H1 (cell line): ENCODE measurements around the gene TTC22. TPM values are rescaled to one million over a fixed set of nuclear protein-coding genes. Genes with fewer than 3 reads are reported as not detected.

Experiments
- CTCF ChIA-PET: fragments of 300-600 bp; sonication (Branson Sonifier 250); formaldehyde crosslinking; loops from one replicate; lab custom pipeline; 2021; ENCODE audit not compliant: partially characterized antibody; lab: Charles Lee
- POLR2A ChIA-PET: fragments of 300-600 bp; sonication (Branson Sonifier 250); formaldehyde crosslinking; loops from one replicate; lab custom pipeline; 2021; ENCODE audit warnings: inconsistent platforms; ENCODE audit not compliant: partially characterized antibody; lab: Charles Lee
- DNase-seq, 2 experiments: peaks; one replicate each; pipeline versions ENCODE4 v3.0.0 to v3.0.0-alpha.2; 2010 to 2022; ENCODE audit warnings: low spot score in 2 of 2, low read depth in 1 of 2, mixed read lengths in 1 of 2
- FAIRE-seq: peaks from 2 replicates; lab custom pipeline; 2011; peaks lifted over from hg19 to GRCh38; lab: Jason Lieb, UNC
- H2AFZ ChIP-seq: 2 replicates; pipeline ENCODE4 v1.8.1; 2012; ENCODE audit warnings: low read length, inconsistent platforms
- H2AK5ac ChIP-seq: 2 replicates; pipeline ENCODE4 v1.6.1; 2013; ENCODE audit warnings: low read depth, low read length
- H2BK120ac ChIP-seq: replicated peaks from 2 replicates; pipeline ENCODE3; 2013; ENCODE audit warnings: low read depth, low read length, inconsistent platforms
- H2BK12ac ChIP-seq: 2 replicates; pipeline ENCODE4 v1.6.1; 2013; ENCODE audit warnings: low read depth, low read length
- H2BK15ac ChIP-seq: 2 replicates; pipeline ENCODE4 v1.6.1; 2013; ENCODE audit warnings: low read length
- H2BK20ac ChIP-seq: 2 replicates; pipeline ENCODE4 v1.6.1; 2013; ENCODE audit warnings: low read length
- H2BK5ac ChIP-seq: 2 replicates; pipeline ENCODE4 v1.6.1; 2013; ENCODE audit warnings: low read depth, low read length
- H3K14ac ChIP-seq: 2 replicates; pipeline ENCODE4 v1.6.1; 2013; ENCODE audit warnings: inconsistent platforms; ENCODE audit not compliant: insufficient read length
- H3K18ac ChIP-seq: 2 replicates; pipeline ENCODE4 v1.6.1; 2013; ENCODE audit warnings: low read length; ENCODE audit errors: extremely low read depth
- H3K23ac ChIP-seq: 2 replicates; pipeline ENCODE4 v1.6.1; 2013; ENCODE audit warnings: inconsistent platforms; ENCODE audit not compliant: insufficient read length
- H3K23me2 ChIP-seq: 2 replicates; pipeline ENCODE4 v1.6.1; 2013; ENCODE audit warnings: low read depth, low read length
- H3K27ac ChIP-seq: 2 replicates; pipeline ENCODE4 v1.6.1; 2011; ENCODE audit warnings: low read depth, low read length, inconsistent platforms
- H3K27me3 ChIP-seq, 4 experiments: replicated peaks in 1 of 4; 1 replicate in 1 of 4; 2 replicates in 3 of 4; pipeline versions ENCODE4 v1.6.1 to v1.8.1; 2011 to 2013; ENCODE audit warnings: low read length in 3 of 4, mild to moderate bottlenecking in 3 of 4, inconsistent platforms in 2 of 4, mixed read lengths in 2 of 4, moderate library complexity in 1 of 4; ENCODE audit not compliant: control insufficient read depth in 3 of 4, insufficient read depth in 3 of 4; ENCODE audit errors: extremely low read depth in 1 of 4
- H3K36me3 ChIP-seq, 4 experiments: 2 replicates each; pipeline versions ENCODE4 v1.6.1 to v1.8.1; 2011 to 2013; ENCODE audit warnings: mild to moderate bottlenecking in 4 of 4, low read length in 3 of 4, moderate library complexity in 2 of 4, control low read depth in 1 of 4, inconsistent platforms in 1 of 4; ENCODE audit not compliant: insufficient read depth in 4 of 4, control insufficient read depth in 2 of 4
- H3K4ac ChIP-seq: replicated peaks from 2 replicates; pipeline ENCODE3; 2013; ENCODE audit warnings: low read length, low read depth, mixed read lengths, inconsistent platforms; ENCODE audit not compliant: insufficient read length
- H3K4me1 ChIP-seq, 4 experiments: replicated peaks in 1 of 4; 1 replicate in 1 of 4; 2 replicates in 3 of 4; pipeline versions ENCODE4 v1.6.1 to v1.8.1; 2011 to 2013; ENCODE audit warnings: low read length in 3 of 4, inconsistent platforms in 2 of 4, mixed read lengths in 1 of 4; ENCODE audit not compliant: insufficient read depth in 4 of 4, control insufficient read depth in 3 of 4
- H3K4me2 ChIP-seq, 2 experiments: 2 replicates each; pipeline versions ENCODE4 v1.6.1 to v1.8.1; 2011 to 2013; ENCODE audit warnings: low read depth in 2 of 2, low read length in 2 of 2, control low read depth in 1 of 2, inconsistent platforms in 1 of 2, mild to moderate bottlenecking in 1 of 2; ENCODE audit not compliant: insufficient read depth in 1 of 2
- H3K4me3 ChIP-seq, 4 experiments: fragments of 200-600, 300-600 bp in 1 of 4; sonication (generic), shearing (Covaris generic), sonication (Bioruptor Twin) in 1 of 4; 2 replicates each; pipeline versions ENCODE4 v1.5.1 to v1.8.1; 2011 to 2016; ENCODE audit warnings: low read length in 4 of 4, low read depth in 3 of 4, control low read depth in 2 of 4, inconsistent platforms in 2 of 4, mild to moderate bottlenecking in 2 of 4, mixed read lengths in 1 of 4, moderate library complexity in 1 of 4; ENCODE audit not compliant: insufficient read depth in 2 of 4; ENCODE audit errors: extremely low read depth in 1 of 4
- H3K56ac ChIP-seq: replicated peaks from 2 replicates; pipeline ENCODE3; 2013; ENCODE audit warnings: low read depth, mild to moderate bottlenecking, mixed read lengths, low read length, inconsistent platforms; ENCODE audit not compliant: insufficient read length
- H3K79me1 ChIP-seq: 2 replicates; pipeline ENCODE4 v1.6.1; 2013; ENCODE audit warnings: low read depth, low read length, control low read depth
- H3K79me2 ChIP-seq, 2 experiments: 2 replicates each; pipeline versions ENCODE4 v1.6.1 to v1.8.1; 2012 to 2013; ENCODE audit warnings: low read length in 2 of 2, mild to moderate bottlenecking in 2 of 2, inconsistent platforms in 1 of 2; ENCODE audit not compliant: insufficient read depth in 2 of 2, control insufficient read depth in 1 of 2
- H3K9ac ChIP-seq, 4 experiments: replicated peaks in 1 of 4; 1 replicate in 1 of 4; 2 replicates in 3 of 4; pipeline versions ENCODE4 v1.6.1 to v1.8.1; 2011 to 2013; ENCODE audit warnings: low read depth in 3 of 4, low read length in 3 of 4, control low read depth in 2 of 4, mild to moderate bottlenecking in 2 of 4, moderate library complexity in 2 of 4, inconsistent platforms in 1 of 4; ENCODE audit errors: extremely low read depth in 1 of 4
- H3K9me3 ChIP-seq, 2 experiments: 2 replicates each; pipeline versions ENCODE4 v1.6.1 to v1.8.1; 2012 to 2013; ENCODE audit warnings: mild to moderate bottlenecking in 2 of 2, moderate library complexity in 2 of 2, control low read depth in 1 of 2, inconsistent platforms in 1 of 2, low read depth in 1 of 2, low read length in 1 of 2, mixed read lengths in 1 of 2; ENCODE audit not compliant: insufficient read depth in 2 of 2
- H4K20me1 ChIP-seq, 2 experiments: replicated peaks in 1 of 2; 2 replicates each; pipeline versions ENCODE3 to v1.8.1; 2011 to 2013; ENCODE audit warnings: inconsistent platforms in 2 of 2, low read length in 2 of 2, mild to moderate bottlenecking in 1 of 2; ENCODE audit not compliant: insufficient read depth in 2 of 2, control insufficient read depth in 1 of 2
- H4K5ac ChIP-seq: 2 replicates; pipeline ENCODE4 v1.6.1; 2013; ENCODE audit warnings: low read length, low read depth, mixed read lengths, inconsistent platforms; ENCODE audit not compliant: insufficient read length
- H4K8ac ChIP-seq: 2 replicates; pipeline ENCODE4 v1.8.0; 2013; ENCODE audit warnings: mild to moderate bottlenecking, moderate library complexity, low read length, inconsistent platforms; ENCODE audit not compliant: insufficient read depth; ENCODE audit errors: extremely low read depth
- H4K91ac ChIP-seq: replicated peaks from 2 replicates; pipeline ENCODE3; 2013; ENCODE audit warnings: low read length, mixed read lengths, inconsistent platforms; ENCODE audit not compliant: insufficient read length
- ATF2 ChIP-seq: IDR thresholded peaks from 2 replicates; pipeline ENCODE4 v1.6.1; 2012; ENCODE audit warnings: low read length, inconsistent platforms
- CBX8 ChIP-seq: fragments of 300-800, 300-1000 bp; sonication (generic); IDR thresholded peaks from 2 replicates; pipeline ENCODE4 v1.7.1; 2016; ENCODE audit warnings: low read depth, low read length, borderline replicate concordance
- CTBP2 ChIP-seq: IDR thresholded peaks from 2 replicates; pipeline ENCODE4 v1.7.0; 2011; ENCODE audit warnings: borderline replicate concordance, mild to moderate bottlenecking, moderate library complexity, mixed read lengths, low read length; ENCODE audit not compliant: insufficient read depth, insufficient read length
- KDM4A ChIP-seq: IDR thresholded peaks from one replicate; pipeline ENCODE4 v1.7.1; 2012; ENCODE audit warnings: low read depth, mild to moderate bottlenecking, moderate library complexity, low read length, inconsistent platforms; ENCODE audit not compliant: severe bottlenecking
- YY1 ChIP-seq: IDR thresholded peaks from 2 replicates; pipeline ENCODE4 v1.6.1; 2011; ENCODE audit warnings: low read depth, mild to moderate bottlenecking, low read length
- WGBS, 2 experiments: shearing (Covaris generic) in 1 of 2; methylation state at CpG; one replicate each; pipeline versions ENCODE4 v1.1.6 to v1.1.7; 2013 to 2015; ENCODE audit warnings: low lambda C conversion rate in 2 of 2, mixed read lengths in 2 of 2, inconsistent platforms in 1 of 2, low coverage in 1 of 2, missing lambda C conversion rate in 1 of 2; ENCODE audit not compliant: insufficient replicate concordance in 2 of 2, insufficient coverage in 1 of 2, insufficient read length in 1 of 2; ENCODE audit errors: extremely low coverage in 1 of 2, missing lambda C conversion rate in 1 of 2; 5-methylcytosine and 5-hydroxymethylcytosine counted together
- polyA plus RNA-seq, 7 experiments: library from polyadenylated mRNA; depleted of rRNA in 3 of 7; stranded (reverse) in 5 of 7; unstranded in 2 of 7; fragments of >200 nt in 5 of 7; fragments of 200-250 nt in 2 of 7; gene quantifications; 1 replicate in 5 of 7; 2 replicates in 1 of 7; 4 replicates in 1 of 7; pipeline versions ENCODE4 v1.2.1 to v1.2.3, GENCODE V29; 2011 to 2013; ENCODE audit warnings: missing spikeins in 2 of 7, mixed read lengths in 2 of 7
- total RNA-seq: library from RNA; stranded (reverse); fragmentation: NEBNext Ultra II Directional; extraction: Animal tissue kit (Norgen Biotek cat#: 25700); gene quantifications from 2 replicates; pipeline ENCODE4 v1.2.1, GENCODE V29; 2021

Gene TTC22
- total and polyA plus RNA-seq, 2 of the 8 experiments (the other 6 are each of a cell fraction or from before 2014, with no cell fraction given): 1.00 to 1.6 TPM

GRCh38 chr1:54741531-54741930 is 59.6 kb downstream of the TTC22 start:
- Histone ChIP-seq H4K20me1 (peaks cover 0 to 10% of the 10 kb centered on the region in 2 experiments), H3K27me3 (no peaks in the 10 kb centered on the region), H4K8ac (no peak overlapping the region), H3K27ac (no peak overlapping the region), H2BK20ac (no peak overlapping the region), H2BK12ac (no peak overlapping the region), H3K4me2 (no peak overlapping the region), H2AFZ (no peak overlapping the region), H3K4ac (no peak overlapping the region), H3K79me1 (no peaks in the 10 kb centered on the region), H3K23ac (no peak overlapping the region), H3K4me3 (no peak overlapping the region), H3K9me3 (no peaks in the 10 kb centered on the region), H3K23me2 (no peaks in the 10 kb centered on the region), H2BK120ac (no peak overlapping the region), H4K91ac (no peak overlapping the region), H3K9ac (no peak overlapping the region), H2BK5ac (no peak overlapping the region), H2BK15ac (no peak overlapping the region), H3K14ac (no peak overlapping the region), H3K4me1 (no peaks in the 10 kb centered on the region), H2AK5ac (no peak overlapping the region), H3K56ac (no peak overlapping the region), H4K5ac (no peak overlapping the region), H3K36me3 (peaks cover 6 to 43% (median 26%) of the 10 kb centered on the region in 4 experiments; a peak in 7 of 8 replicates), H3K18ac (no peak overlapping the region), H3K79me2 (no peaks in the 10 kb centered on the region)
- FAIRE-seq (no peak), DNase-seq (no peak)
- WGBS, 2 experiments: 92% methylated on average over 4 of the region's 4 CpGs; no CpG with 5 or more reads in 1 of the 2 experiments
- TF ChIP-seq YY1: no peak
- no peak for TF ChIP-seq CTBP2
- no peak for TF ChIP-seq KDM4A
- no peak for TF ChIP-seq ATF2
- no peak for TF ChIP-seq CBX8
- ChIA-PET POLR2A (interaction anchor here (1.3 to 1.8 kb wide), 3 partner anchors 11 to 49 kb away, joined by 3 to 5 read pairs (median 4); partner anchors contain the start of gene TTC4), CTCF (interaction anchor here (0.5 to 1.3 kb wide), 3 partner anchors 25 to 593 kb away, joined by 3 to 5 read pairs (median 3); partner anchors contain the start of gene TTC22)
